Activated CD4-positive, alpha-beta T cell treated with anti-CD3 and anti-CD28 coated beads, Interleukin-2, Interleukin-6, amounts not matched to agents 100 ng/mL and 50 ng/mL, durations not matched to agents 16 hours and 8 hours (primary cell): ENCODE measurements around the gene AGAP2.
A peak's percentile ranks its signal among the peaks of the same experiment; 100 is the strongest.

Source experiments
- DNase-seq: peaks from one replicate; pipeline ENCODE4 v3.0.0-alpha.2; 2020

AGAP2 gene

DNA sequence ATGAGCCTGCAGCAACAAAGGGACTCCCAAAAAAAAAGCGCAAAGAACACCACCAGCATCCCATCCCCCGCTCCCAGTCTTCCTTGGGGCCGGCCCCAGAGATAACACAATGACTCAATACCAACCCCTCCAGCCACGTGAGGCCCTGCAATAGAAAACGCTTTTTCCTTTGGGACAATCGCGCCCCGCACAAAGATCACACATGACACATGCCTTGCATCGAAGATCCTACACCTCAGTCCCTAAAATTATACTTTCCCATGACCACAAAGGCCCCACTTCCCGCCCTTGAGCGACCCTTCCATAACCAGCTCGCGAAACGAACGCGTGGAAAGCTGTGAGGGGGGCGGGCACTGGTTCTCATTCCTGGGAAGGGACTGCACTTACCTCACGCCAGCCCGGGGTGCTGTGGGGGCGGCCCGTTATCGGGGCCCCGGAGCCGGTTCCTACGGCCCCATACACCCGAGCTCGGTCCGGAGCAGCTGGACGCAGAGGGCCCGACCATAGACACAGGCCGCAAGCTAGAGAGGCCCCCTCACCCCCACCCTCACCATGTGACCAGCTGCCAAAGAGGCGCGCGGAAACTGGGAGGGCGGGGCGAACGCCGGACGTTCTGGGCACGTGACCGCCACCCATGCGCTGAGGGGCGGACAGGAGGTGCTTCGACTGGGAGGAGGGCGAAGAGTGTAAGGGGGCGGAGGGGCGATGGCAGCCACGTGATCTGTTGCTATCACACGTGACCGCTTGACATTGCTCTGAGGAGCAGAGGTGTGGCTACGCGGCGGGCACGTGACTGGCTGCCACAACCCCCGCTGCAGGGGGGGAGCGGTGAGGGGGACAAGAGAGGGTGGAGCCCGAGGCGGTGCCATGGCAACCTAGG, 13.5 kb upstream of the AGAP2 start, which contains the start of gene CDK4:
CDK4 (minus strand) TSS at position 523 of the 880 bp plus-strand sequence. CDS start 593 bp downstream, outside the sequence.
- peak; percentile 99 for DNase-seq

DNA sequence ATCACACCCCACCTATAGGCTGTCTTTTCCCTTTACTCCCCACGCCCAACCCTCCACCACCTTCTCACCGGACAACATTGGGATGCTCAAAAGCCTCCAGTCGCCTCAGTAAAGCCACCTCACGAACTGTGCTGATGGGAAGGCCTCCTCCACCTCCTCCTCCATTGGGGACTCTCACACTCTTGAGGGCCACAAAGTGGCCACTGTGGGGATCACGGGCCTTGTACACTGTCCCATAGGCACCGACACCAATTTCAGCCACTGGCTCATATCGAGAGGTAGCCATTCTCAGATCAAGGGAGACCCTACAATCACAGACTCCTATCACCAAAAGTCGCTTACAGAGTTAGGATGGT, 12.9 kb upstream of the AGAP2 start:
- no peak for DNase-seq

DNA sequence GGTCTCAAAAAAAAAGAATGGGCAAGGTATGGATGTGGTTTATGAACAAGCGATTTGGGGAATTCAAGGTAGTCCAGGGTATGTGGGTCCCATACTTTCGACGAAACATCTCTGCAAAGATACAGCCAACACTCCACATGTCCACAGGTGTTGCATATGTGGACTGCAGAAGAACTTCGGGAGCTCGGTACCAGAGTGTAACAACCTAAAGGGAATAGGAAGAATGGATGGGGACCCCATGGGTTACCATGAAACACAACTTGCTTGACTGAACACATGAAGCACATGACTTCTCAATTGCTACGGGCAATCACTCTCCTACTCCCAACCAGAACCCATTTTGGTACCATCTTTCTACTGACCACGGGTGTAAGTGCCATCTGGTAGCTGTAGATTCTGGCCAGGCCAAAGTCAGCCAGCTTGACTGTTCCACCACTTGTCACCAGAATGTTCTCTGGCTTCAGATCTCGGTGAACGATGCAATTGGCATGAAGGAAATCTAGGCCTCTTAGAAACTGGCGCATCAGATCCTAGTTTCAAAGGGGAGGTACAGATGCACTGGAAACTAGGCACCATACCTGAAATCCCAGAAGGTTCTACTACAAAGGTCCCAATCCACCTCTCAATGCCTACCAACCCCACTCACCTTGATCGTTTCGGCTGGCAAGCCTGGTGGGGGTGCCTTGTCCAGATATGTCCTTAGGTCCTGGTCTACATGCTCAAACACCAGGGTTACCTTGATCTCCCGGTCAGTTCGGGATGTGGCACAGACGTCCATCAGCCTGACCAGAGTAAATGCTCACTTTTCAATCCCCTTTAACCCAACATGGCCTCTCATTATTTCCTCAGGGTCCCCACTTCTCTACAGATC, 12.3 kb upstream of the AGAP2 start:
- no peak for DNase-seq

DNA sequence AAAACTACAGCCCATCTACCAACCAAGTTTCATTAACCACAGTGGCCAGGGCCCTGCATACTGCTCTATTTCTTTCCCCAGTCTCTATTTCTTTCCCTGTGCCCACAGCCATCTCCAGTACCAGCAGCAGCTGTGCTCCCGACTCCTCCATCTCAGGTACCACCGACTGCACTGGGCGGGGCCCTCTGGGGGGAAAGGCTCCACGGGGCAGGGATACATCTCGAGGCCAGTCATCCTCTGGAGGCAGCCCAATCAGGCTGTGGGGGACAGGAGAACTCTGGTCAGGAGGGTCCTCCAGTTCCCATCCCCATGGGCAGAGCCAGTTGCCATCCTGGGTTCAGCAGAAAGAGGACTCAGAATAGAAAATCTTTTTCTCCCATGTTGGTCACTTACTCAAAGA, 10.5 kb upstream of the AGAP2 start:
- DNase-seq, result no peak

DNA sequence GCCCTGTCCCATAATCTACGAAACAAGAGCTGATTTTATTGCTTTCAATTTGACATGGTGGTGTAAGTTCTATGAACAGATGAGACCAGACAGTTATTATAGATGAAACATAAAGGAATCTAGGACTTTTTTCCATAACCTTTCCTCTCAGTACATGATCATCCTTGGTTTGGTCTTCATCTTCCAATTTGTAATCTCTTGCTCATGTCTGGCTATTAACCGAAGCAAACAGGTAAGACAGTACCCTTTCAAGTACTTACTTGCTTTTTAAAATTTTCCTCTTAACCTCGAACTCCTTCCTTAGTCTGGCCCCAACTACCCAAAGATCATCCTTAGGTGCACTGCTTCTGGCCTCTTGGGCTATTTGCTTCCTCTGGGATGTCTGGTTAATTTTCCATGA, 7.5 kb upstream of the AGAP2 start:
- DNase-seq, result no peak

DNA sequence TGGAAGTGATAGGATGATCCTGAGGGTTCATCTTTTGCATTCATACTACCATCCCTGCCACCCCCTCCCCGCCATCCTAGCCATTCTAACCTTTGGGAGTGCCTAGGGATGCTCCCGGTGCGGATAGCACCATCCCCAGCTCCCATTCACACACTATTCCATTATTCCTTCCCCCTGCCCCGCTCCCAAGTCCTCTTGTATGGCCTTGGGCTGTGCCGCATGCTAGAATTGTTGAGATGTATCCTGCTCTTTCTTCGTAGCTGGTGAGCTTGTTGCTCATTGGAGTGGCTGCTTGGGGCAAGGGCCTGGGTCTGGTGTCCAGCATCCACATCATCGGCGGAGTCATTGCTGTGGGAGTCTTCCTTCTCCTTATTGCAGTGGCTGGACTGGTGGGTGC, 6.9 kb upstream of the AGAP2 start:
- no peak for DNase-seq

DNA sequence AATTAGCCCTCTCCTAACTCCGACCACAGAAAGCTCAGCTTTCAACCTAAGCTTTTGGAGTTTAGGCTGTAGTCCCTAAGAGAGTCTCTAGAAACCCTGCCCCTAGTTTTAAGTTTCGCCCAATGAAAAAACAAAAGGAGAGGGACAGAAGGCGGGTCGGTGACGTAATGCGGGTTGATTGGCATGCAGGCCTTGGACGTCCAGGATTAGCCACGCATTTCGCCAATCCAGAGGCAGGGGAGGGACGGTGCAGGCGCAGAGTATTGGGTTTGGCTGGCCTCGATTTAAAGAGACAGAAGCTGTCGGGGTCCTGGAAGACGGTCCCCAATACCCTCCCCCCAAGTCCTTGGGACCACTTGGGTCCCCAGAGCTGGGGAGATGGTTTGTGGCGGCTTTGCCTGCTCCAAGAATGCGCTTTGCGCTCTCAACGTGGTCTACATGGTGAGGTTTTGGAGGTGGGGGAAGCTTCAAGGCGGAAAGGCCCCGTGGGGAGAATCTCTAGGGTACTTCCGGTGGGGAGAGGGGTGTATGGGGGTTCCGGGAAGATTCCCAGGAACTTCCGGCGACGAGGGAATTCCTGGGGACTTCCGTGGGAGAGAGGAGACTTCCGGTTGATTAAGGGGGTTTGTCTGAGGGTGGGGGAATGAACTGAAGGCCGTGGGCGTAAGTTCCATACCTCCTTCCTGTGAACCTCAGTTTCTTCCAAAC, 6.4 kb upstream of the AGAP2 start, which contains the start of gene TSPAN31:
TSPAN31 (plus strand) TSS at position 263 of the 708 bp plus-strand sequence; CDS start at position 379, 116 bp downstream.
- DNase-seq, result peak; percentile 95

DNA sequence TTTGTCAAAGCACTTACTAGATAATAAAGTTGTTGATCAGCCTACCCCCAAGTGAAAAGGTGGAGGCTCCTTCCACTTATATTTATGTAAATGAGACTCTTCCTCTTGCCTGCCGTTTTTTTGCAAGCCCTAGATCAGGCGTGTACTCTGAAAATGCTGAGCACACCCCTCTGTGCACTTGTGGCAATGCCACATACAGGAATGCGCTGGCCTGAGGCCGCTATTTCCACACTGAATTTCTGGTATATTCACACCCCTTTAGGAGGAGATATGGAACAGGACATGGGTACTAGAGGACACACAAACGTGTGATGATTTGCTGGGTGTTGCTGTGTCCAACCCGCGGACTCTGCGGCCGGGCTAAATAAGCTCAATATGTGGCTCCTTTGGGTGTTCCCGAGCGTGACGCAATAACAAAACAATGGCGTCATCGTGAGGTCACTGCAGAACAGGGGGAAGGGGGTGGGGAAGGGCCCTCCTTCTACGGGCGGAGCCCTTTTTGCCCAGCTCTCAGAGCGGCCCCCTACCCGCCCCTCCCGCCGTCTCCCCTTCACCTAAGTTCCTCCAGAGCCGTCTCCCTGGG, 5.7 kb upstream of the AGAP2 start:
- peak; percentile 70 for DNase-seq

DNA sequence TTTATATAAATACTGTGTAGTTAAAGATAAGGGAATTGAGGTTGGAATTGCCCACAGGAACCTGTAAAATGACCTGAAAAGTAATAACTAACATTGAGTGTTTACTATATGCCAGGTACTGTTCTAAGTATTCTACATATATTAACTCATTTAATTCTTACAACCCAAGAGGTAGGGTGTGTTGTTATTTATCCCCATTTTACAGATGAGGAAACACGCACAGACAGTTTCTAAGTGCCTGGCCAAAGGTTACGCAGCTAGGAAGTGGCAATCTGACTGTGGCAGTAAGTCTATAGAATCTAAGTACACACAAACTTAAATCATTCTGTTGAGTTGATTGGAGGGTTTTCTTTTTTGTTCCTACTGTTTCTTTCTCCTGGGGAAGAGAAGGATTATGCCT, 5.2 kb upstream of the AGAP2 start:
- DNase-seq, result no peak

DNA sequence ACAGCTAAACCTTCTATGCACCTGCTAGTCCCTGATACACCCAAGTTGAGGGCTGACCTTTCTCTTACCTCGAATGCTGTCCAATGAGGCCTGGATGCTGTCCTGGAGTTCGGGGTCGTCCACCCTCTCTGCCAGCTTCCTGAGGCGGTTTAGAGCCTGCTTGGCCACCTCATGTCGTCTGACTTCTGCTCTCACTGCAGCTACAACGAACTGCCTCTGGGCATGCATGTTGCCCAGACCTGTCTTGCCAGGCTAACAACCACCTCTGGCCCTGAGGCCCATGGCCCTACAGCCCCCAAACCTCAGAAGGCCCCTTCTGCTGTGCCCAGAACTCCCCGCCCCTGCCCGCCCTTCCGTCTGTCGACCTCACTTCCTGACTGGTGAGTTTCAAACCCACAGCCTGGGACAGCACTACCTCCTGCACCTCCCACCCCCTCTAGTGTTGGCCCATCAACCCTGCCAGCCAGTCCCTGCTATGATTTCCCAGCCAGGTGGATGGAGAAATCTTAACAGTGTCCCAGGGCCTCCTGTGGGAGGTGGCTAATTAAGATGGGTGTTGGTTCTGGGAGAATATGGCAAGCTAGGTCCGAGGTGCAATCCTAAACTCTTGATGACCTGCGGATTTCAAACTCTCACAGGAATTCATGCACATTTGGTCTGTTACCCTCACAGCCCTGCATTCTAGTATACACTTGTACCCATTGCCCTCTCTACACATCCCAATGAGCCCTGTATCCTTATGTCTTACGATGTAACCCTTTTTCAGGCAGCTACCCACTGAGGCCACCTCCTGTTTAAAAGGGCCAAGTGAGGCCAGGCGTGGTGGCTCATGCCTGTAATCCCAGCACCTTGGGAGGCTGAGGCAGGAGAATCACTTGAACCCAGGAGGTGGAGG, 3.5 kb upstream of the AGAP2 start:
- peak; percentile 92 for DNase-seq

DNA sequence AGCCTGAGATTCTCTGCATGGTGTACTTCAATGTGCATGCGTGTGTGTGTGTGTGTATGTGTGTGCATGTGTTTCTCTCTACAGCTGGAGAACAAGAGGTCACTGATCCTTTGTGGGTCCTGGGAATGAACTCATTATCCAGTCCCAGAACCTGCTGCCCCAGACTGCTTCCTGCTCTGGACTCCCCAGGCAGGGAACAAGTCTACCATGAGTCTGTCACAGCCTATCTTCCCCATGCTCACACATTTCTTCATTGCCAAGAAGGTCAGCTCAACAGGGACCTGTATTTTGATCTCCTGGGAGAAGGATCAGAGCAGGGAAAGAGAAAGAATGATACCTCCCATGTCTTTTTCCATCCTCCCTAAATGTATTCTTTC, 2.9 kb upstream of the AGAP2 start:
- DNase-seq, result no peak

DNA sequence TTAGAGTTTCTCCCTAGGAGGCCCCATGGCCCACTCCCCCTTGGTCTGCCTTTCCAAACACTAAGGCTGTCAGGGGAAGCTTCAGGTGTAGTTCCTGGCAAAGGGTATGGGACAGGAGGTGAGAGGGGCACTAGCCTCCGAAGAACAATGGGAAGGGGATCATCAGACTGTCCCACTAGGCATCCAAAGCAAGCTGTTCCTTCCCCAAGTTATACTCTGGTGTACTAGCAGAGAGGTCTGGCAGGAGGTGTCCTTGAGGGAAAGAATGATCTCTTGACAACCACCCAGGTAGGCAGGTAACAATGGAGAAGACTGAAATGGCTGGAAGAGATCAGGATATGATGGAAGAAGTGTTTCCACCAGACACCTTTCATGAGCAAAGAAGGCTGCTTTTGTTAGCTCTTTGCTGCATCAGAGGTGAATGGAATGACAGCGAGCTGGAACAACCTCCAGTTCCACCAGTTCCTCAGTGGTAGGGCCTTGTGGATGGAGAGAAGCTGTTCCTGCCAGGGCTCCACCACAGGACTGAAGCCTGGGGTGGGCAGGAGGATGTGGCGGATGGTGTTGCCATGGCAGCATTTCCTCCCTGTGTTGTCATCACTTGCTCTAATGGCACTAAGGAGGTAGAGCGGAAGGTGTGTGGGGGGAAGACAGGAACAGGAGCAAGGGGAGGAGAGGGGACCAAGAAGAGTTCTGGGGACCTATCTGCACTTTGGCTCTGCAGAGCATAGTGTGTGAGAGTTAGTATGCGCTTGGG, 2.3 kb upstream of the AGAP2 start:
- peak; percentile 88 for DNase-seq

DNA sequence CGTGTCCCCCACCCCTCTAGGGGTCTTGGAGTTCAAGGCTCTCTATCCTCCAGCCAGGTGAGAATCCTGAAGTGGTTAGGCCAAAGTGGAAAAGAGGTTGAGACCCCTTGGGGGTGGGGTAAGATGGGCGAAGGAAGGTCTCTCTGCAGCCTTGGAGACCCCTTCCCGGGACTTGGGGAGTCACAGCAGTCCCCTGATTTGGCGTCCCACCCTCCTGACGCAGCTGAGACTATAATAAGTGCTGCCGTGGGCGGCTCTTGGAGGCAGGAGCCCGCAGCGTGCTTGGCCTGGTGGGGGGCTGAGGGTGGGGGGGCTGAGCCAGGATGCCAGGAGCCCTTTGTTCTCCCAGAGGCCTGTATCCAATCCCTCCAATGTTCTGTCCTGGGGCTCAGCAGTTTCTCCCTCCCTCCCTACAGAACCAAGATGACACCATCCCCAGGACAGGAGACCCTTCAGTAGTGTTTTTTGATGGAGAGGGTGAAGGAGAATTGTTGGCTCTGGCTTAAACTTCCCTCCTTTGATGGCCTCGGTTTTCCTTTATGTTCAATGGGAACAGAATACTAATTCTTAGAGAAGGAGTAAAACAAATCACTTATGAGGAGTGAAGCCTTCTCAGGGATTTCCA, 1.5 kb upstream of the AGAP2 start:
- no peak for DNase-seq

DNA sequence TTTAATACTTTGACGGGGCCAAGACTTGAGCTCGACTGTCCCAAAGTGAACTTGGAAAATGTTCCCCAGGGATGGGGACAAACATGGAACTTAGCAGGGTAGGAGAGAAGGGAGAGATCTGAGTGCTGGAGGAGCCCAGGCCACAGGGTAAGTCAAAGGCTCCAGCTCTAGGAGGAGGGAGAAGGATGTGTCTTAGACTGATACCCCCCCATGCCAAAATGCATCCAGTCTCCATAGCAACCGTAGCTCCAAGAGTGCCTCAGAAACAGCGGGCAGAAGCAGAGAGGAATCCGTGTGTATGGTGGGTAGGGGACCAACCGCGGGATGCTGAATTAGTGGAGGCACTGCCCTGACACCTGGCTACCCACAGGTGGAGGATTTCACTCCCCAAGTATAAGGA, 845 bp upstream of the AGAP2 start:
- no peak for DNase-seq

DNA sequence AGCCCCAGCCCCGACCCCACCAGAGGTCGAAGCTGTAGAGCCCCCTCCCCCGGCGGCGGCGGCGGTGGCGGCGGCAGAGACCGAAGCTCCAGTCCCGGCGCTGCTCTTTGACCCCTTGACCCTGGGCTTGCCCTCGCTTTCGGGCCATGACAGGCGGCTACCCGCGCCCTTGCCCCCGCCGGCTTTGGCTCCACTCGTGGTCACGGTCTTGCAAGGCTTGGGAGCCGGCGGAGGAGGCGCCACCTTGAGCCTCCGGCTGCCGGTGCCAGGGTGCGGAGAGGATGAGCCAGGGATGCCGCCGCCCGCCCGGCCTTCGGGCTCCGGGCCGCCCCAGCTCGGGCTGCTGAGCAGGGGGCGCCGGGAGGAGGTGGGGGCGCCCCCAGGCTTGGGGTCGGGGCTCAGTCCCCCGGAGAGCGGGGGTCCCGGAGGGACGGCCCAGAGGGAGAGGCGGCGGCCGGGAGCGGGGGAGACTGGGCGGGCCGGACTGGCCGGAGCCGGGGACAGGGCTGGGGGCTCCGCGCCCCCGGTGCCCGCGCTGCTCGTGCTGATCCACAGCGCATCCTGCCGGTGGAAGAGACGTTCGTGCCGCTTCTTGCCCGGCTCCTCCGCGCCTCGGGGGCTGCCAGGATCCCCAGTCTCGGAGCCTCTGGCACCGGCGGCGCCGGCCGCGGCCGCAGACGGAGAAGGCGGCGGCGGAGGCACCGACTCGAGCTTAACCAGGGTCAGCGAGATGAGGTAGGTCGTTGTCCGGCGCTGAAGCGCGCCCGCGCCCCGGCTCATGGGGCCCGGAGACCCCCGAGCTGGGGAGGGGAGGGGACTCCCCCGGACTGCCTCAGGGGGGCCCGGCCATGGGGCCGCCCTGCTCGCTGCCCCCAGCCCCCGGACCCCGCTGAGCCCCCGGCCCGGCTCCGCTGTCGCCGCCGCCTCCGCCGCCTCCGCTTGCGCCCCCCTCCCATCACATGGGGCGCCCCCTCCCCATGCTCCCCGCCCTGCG, 778 bp downstream of the AGAP2 start:
- no peak for DNase-seq

DNA sequence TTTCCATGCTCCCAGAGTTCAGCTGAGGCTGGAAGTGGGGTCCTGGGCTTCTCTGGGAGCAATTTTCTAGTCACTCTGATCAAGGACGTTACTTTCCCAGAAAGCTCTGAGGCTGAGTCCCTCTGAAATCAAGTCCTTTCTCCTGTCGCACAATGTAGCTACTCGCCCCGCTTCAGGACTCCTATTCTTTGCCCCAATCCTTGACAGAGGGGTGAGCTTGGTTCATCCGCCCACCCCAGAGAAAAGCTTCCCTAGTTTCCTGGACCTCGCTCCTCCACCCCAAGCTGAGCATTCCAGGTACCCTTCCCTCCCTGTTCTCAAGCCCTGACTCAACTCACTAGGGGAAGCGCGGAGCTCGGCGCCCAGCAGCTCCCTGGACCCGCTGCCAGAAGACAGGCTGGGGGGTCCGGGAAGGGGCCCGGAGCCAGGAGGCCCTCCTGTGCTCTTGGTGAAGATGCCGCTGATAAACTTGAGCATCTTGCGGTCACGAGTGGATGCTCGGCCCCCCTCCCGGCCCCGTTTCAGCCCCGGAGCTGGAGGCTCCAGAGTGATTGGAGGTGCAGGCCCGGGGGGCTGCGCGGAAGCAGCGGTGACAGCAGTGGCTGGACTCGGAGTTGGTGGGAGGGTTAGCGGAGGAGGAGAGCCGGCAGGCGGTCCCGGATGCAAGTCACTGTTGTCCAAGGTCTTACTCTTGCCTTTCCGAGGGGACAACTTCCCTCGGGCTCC, 1.6 kb downstream of the AGAP2 start:
- no peak for DNase-seq

DNA sequence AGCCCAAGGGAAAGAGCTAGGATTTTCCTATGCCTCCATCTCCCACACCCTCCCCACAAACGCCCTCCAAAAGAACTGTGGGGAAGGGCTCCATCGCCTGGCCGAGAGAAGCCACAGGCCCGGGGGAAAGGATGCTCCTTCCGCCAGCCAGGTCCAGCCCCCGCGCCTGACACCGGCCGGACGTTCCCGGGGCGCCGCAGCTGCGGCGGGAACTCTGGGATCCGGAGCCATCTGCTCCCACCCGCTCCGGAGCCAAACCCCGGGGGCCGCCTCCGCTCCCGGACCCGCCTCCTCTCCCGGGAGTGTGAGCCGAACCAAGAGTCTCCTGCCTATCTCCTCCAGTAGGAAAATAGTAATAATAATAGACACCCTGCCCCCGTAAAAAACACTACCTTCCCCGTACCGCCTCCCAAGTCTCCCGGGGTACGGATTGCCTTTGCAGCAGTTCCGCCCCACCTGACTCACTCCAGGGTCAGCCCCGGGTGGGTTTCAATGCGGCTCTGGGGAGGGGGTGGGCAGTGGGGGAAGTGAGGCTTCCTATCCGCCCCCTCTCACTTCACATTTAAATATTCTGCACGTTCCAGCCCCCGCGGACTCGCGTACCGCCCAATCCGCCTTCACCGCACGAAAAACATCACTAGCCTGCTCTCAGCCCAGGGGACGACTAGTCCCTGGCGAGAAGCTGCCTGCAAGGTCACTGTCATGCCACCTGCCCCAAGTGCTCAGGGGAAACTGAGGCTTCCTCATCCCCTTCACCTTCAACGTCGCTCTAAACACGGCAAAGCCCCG, 2.4 kb downstream of the AGAP2 start:
- no peak for DNase-seq
